AG04450 (cell line): ENCODE data around the gene HACD2. TPM values are rescaled to one million over a fixed set of nuclear protein-coding genes. Genes with fewer than 3 reads are reported as not detected.

Source experiments
- CTCF ChIA-PET: fragments of 300-600, 350-600 bp; formaldehyde crosslinking; extraction: SDS; loops from one replicate; lab custom pipeline; 2022; ENCODE audit warnings: antibody characterized with exemption, inconsistent platforms; lab: Charles Lee
- POLR2A ChIA-PET: fragments of 350-600 bp; formaldehyde crosslinking; extraction: SDS; loops from one replicate; lab custom pipeline; 2021; ENCODE audit warnings: antibody characterized with exemption, inconsistent platforms; lab: Yijun Ruan, JAX
- DNase-seq: peaks from one replicate; pipeline ENCODE4 v3.0.0-alpha.2; 2011; ENCODE audit warnings: low read depth, low spot score
- H3K27ac ChIP-seq: one replicate; pipeline ENCODE4 v1.5.1; 2012; ENCODE audit warnings: low read depth, low read length, control low read depth
- H3K27me3 ChIP-seq: one replicate; pipeline ENCODE4 v1.6.0; 2012; ENCODE audit warnings: low read length; ENCODE audit not compliant: control insufficient read depth, insufficient read depth
- H3K4me3 ChIP-seq: 2 replicates; pipeline ENCODE4 v1.5.1; 2011; ENCODE audit warnings: mild to moderate bottlenecking, low read depth, low read length, control low read depth
- H3K9me3 ChIP-seq: 2 replicates; pipeline ENCODE4 v1.5.1; 2012; ENCODE audit warnings: low read length; ENCODE audit not compliant: control insufficient read depth, insufficient read depth
- polyA plus RNA-seq: library from polyadenylated mRNA; depleted of rRNA; stranded (reverse); fragments of >200 nt; gene quantifications from 2 replicates; pipeline ENCODE4 v1.2.3, GENCODE V29; 2011
- TF ChIP-seq, protein P1 (sequence below): IDR thresholded peaks from 2 replicates; pipeline ENCODE4 v1.5.1; 2011; ENCODE audit warnings: low read depth, low read length, control low read depth, inconsistent platforms

Gene HACD2
- polyA plus RNA-seq, 1 experiment = 43.5 TPM

GRCh38 chr3:123534264-123534663 lies 50.6 kb downstream of the HACD2 start:
- no peak for DNase-seq
- TF ChIP-seq, protein P1, sequence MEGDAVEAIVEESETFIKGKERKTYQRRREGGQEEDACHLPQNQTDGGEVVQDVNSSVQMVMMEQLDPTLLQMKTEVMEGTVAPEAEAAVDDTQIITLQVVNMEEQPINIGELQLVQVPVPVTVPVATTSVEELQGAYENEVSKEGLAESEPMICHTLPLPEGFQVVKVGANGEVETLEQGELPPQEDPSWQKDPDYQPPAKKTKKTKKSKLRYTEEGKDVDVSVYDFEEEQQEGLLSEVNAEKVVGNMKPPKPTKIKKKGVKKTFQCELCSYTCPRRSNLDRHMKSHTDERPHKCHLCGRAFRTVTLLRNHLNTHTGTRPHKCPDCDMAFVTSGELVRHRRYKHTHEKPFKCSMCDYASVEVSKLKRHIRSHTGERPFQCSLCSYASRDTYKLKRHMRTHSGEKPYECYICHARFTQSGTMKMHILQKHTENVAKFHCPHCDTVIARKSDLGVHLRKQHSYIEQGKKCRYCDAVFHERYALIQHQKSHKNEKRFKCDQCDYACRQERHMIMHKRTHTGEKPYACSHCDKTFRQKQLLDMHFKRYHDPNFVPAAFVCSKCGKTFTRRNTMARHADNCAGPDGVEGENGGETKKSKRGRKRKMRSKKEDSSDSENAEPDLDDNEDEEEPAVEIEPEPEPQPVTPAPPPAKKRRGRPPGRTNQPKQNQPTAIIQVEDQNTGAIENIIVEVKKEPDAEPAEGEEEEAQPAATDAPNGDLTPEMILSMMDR = no peak
- H3K9me3 ChIP-seq = no peaks in the 10 kb centered on the region
- H3K27ac ChIP-seq = no peak overlapping the region
- H3K4me3 ChIP-seq = no peak overlapping the region
- no peaks in the 10 kb centered on the region for H3K27me3 ChIP-seq
- CTCF ChIA-PET = interaction anchor here (1.1 to 4.2 kb wide), 4 partner anchors 10 to 205 kb away, joined by 3 to 20 read pairs (median 7); no protein-coding TSS in a partner anchor
- POLR2A ChIA-PET = no interaction called here

- Histone ChIP-seq H3K4me3 (no peak overlapping the region), H3K27me3 (no peaks in the 10 kb centered on the region), H3K27ac (no peak overlapping the region), H3K9me3 (no peaks in the 10 kb centered on the region)
- ChIA-PET CTCF (interaction anchor here (0.9 to 4.2 kb wide), 4 partner anchors 18 to 204 kb away, joined by 3 to 20 read pairs (median 7); no protein-coding TSS in a partner anchor), POLR2A (no interaction called here)
- TF ChIP-seq, protein P1 = no peak
- no peak for DNase-seq
Measured at GRCh38 chr3:123533554-123534159, 51.2 kb downstream of the HACD2 start.

- CTCF ChIA-PET = interaction anchor here (0.7 kb wide), 1 partner anchor 24 kb away, joined by 4 read pairs; no protein-coding TSS in a partner anchor
- Histone ChIP-seq H3K27ac (no peak overlapping the region), H3K4me3 (no peak overlapping the region), H3K9me3 (no peaks in the 10 kb centered on the region), H3K27me3 (no peaks in the 10 kb centered on the region)
- TF ChIP-seq, protein P1 = no peak
- POLR2A ChIA-PET = no interaction called here
- no peak for DNase-seq
Measured at GRCh38 chr3:123528130-123528529, 56.7 kb downstream of the HACD2 start.

DNA sequence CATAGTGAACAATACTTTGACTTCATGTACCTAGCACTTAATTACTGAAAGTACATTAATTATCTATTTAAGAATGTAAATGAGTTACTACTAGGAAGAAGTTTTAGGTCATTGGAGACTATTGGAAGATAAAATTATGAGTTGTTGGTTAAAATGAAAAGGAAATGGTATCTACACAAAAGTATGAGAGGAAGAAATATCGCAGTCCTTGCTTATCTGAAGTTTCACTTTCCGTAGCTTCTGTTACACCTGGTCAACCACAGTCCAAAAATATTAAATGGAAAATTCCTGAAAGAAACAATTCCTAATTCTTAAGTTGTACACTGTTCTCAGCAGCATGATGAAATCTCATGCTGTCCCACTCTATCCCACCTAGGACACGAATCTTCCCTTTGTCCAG lies 57.8 kb downstream of the HACD2 start:
- no peak for DNase-seq
- no peak overlapping the region for H3K27ac ChIP-seq
- no peaks in the 10 kb centered on the region for H3K27me3 ChIP-seq
- ChIA-PET CTCF (no interaction called here), POLR2A (no interaction called here)
- H3K4me3 ChIP-seq = no peak overlapping the region
- no peaks in the 10 kb centered on the region for H3K9me3 ChIP-seq
- TF ChIP-seq, protein P1 = no peak

GRCh38 chr3:123526474-123526873 lies 58.4 kb downstream of the HACD2 start:
- ChIA-PET POLR2A (no interaction called here), CTCF (no interaction called here)
- H3K27ac ChIP-seq = no peak overlapping the region
- DNase-seq = no peak
- no peaks in the 10 kb centered on the region for H3K9me3 ChIP-seq
- no peaks in the 10 kb centered on the region for H3K27me3 ChIP-seq
- H3K4me3 ChIP-seq = no peak overlapping the region
- TF ChIP-seq, protein P1 = no peak
